GM18870 (cell line): Measurements from ENCODE around the gene PIP5K1C.
"Not testable (repeated sequence)": the region's sequence is repeated elsewhere in the genome, so short reads cannot be mapped to it uniquely, and the experiment has no call there.

Experiments
- ATAC-seq: cut with Tn5 transposase; IDR thresholded peaks from one replicate; pipeline ENCODE4 v1.9.1; 2021; ENCODE audit warnings: moderate library complexity; ENCODE audit not compliant: unreplicated experiment

The PIP5K1C gene

DNA sequence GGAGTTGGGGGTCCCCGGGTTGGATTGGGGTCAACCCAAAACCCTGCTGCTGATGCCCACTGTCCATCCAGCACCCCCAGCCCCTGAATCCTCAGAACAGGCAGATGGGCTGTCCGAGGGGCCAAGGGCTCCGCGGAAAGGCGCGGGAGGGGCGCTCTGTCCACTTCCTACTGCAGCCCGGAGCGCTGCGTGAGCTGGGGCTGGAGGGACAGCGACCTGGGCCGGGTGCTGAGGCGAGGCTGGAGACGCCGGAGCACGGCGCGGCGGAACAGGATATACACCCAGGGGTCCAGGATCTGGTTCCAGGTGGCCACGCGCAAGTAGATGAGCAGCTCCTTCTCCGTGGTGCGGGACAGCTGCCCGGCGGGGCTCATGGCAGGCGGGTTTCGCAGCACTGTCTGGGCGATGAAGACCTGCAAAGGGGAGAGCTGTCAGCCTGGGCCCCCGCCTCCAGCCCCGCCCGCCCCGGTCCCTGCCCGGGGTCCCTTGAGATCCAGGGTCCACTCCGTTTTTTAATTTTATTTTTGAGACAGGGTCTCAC lies 104.7 kb downstream of the PIP5K1C start:
- ATAC-seq = no peak

GRCh38 chr19:3593156-3593555 lies 107.1 kb downstream of the PIP5K1C start:
- ATAC-seq = no peak

- no peak for ATAC-seq
These were observed 108.2 kb downstream of the PIP5K1C start for GRCh38 chr19:3591876-3592613.

DNA sequence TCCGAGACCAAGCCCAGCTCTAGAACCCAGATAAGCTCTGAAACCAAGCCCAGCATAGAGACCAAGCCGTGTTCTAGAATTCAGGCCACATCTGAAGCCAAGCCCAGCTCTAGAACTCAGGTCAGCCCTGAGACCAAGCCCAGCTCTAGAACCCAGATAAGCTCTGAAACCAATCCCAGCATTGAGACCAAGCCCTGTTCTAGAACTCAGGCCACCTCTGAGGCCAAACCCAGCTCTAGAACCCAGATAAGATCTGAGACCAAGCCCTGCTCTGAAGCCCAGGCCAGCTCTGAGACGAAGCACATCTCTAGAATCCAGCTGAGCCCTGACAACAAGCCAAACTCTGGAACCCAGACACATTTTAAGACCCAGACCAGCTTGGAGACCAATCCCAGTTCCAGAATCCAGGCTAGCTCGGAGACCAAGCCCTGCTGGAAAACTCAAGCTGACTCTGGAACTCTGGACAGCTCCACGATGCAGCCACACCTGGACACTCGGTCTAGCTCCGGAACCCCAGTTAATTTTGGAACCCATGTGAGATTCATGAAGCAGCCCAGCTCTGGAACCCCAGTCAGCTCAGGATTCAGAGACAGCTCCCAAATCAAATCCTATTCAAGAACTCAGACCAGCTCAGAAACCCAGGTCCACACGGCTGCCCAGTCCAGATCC lies 109.1 kb downstream of the PIP5K1C start:
- no peak for ATAC-seq

GRCh38 chr19:3589949-3590348 lies 110.3 kb downstream of the PIP5K1C start:
- ATAC-seq = no peak

DNA sequence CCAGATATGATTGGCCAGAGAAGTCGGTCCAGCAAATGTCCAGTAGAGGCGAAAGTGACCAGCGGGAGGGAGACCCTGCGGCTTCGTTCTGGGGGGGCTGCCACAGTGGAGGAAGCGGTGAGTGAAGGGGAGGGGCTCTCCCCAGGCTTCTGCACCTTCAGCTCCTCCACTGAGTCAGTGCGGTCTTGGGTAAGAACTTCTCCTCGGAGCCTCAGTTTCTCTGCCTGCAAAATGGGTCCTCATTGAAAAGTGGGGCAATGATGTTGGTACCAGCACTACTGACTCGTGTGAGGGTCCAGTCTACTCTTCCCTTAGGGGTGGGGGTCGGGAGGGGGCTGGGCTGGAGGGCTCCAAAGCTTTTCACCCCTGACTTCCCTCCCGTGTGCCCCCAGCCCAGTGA lies 110.8 kb downstream of the PIP5K1C start:
- ATAC-seq = no peak

- no peak for ATAC-seq
These were observed 113.4 kb downstream of the PIP5K1C start for GRCh38 chr19:3586707-3587346.

- ATAC-seq = no peak
These were observed 114.1 kb downstream of the PIP5K1C start for GRCh38 chr19:3586127-3586626.

DNA sequence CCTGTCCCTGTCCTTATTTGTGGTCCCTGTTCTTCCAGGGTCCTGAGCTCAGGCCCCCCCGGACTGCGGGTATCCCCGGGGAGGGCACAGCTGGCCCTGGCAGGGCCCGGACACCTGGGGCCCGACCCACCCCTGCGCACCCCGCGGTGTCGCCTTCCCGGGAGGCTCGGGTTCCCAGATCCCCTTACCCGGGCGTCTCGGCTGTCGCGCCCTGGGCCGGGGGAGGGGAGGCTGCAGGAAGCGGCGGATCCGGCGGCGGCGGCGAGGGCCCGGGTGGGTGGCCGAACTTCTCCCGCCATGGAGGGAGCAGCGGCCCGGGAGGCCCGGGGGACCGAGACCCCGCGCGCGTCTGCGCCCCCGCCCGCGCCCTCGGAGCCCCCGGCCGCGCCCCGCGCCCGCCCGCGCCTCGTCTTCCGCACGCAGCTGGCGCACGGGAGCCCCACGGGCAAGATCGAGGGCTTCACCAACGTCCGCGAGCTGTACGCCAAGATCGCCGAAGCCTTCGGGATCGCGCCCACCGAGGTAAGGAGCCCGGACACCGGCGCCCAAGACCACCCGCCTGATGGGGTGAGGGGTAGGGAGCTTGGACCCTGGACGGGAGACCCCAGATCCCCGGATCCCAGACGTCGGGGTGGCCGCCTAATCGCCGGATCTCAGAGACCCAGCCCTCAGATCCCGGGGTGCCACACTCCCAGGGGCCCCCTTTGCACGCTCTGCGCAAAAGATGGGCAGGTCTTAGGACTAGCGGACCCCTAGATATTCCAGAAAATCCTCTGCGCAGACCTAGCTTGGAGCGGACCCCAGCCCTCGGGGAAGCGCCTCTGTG lies 114.8 kb downstream of the PIP5K1C start, which contains the start of gene GIPC3:
GIPC3 (plus strand) TSS at position 178 of the 826 bp plus-strand sequence; CDS start at position 298, 120 bp downstream.
- no peak for ATAC-seq

DNA sequence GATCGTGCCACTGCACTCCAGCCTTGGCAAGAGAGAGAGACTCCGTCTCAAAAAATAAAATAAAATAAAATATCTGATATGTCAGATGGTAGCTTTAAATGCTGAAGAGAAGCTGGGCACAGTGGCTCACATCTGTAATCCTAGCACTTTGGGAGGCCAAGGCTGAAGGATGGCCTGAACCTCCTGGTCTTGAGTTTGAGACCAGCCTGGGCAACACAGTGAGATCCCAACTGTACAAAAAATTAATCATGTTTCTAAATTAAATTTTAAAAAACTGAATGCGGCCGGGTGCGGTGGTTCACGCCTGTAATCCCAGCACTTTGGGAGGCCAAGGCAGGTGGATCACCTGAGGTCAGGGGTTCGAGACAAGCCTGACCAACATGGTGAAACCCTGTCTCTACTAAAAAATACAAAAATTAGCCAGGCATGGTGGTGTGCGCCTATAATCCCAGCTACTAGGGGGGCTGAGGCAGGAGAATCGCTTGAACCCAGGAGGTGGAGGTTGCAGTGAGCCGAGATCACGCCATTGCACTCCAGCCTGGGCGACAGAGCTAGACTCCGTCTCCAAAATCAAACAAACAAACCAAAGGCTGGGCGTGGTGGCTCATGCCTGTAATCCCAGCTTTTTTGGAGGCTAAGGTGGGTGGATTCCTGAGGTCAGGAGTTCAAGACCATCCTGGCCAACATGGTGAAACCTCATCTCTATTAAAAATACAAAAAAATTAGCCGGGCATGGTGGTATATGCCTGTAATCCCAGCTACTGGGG lies 116.0 kb downstream of the PIP5K1C start:
- not testable (repeated sequence) for ATAC-seq

- ATAC-seq = not testable (repeated sequence)
These were observed 118.5 kb downstream of the PIP5K1C start for GRCh38 chr19:3581792-3582191.
